Measurements from ENCODE around the gene ABCB9.
"Not testable (repeated sequence)": the region's sequence is repeated elsewhere in the genome, so short reads cannot be mapped to it uniquely, and the experiment has no call there.

Gene ABCB9

GRCh38 chr12:122961531-122962329, 4.5 kb downstream of the ABCB9 start:
- DNase-seq, result no peak

GRCh38 chr12:122960193-122960569, 6.1 kb downstream of the ABCB9 start:
- no peak for DNase-seq

GRCh38 chr12:122959566-122960192, 6.6 kb downstream of the ABCB9 start:
- no peak for DNase-seq

- DNase-seq, result no peak
Observed at GRCh38 chr12:122958198-122958888, 7.9 kb downstream of the ABCB9 start.

- no peak for DNase-seq
Observed at GRCh38 chr12:122956035-122956434, 10.2 kb downstream of the ABCB9 start.

GRCh38 chr12:122955156-122955555, 11.1 kb downstream of the ABCB9 start:
- DNase-seq, result no peak

GRCh38 chr12:122951979-122952892, 14.0 kb downstream of the ABCB9 start:
- DNase-seq, result peak; percentile 4

GRCh38 chr12:122951406-122951805, 14.9 kb downstream of the ABCB9 start:
- no peak for DNase-seq

GRCh38 chr12:122949816-122950675, 16.2 kb downstream of the ABCB9 start:
- DNase-seq, result no peak

- DNase-seq, result no peak
Observed at GRCh38 chr12:122949405-122949804, 16.9 kb downstream of the ABCB9 start.

GRCh38 chr12:122948605-122949004, 17.7 kb downstream of the ABCB9 start:
- DNase-seq, result no peak

GRCh38 chr12:122947352-122947792, 18.9 kb downstream of the ABCB9 start:
- no peak for DNase-seq

GRCh38 chr12:122946690-122947341, 19.4 kb downstream of the ABCB9 start:
- DNase-seq, result no peak

- no peak for DNase-seq
Observed at GRCh38 chr12:122944605-122945592, 21.4 kb downstream of the ABCB9 start.

GRCh38 chr12:122943196-122943595, 23.1 kb downstream of the ABCB9 start:
- DNase-seq, result no peak

GRCh38 chr12:122942637-122943036, 23.6 kb downstream of the ABCB9 start:
- no peak for DNase-seq

GRCh38 chr12:122941351-122941750, 24.9 kb downstream of the ABCB9 start:
- DNase-seq, result not testable (repeated sequence)

- DNase-seq, result no peak
Observed at GRCh38 chr12:122939125-122939524, 27.1 kb downstream of the ABCB9 start.

GRCh38 chr12:122937622-122938091, 28.6 kb downstream of the ABCB9 start:
- DNase-seq, result no peak

GRCh38 chr12:122935318-122935717, 30.9 kb downstream of the ABCB9 start:
- DNase-seq, result no peak
